ENCODE results near the gene SH2D5.

The SH2D5 gene

GRCh38 chr1:20732588-20733359 lies at the start of gene SH2D5:
Gene SH2D5 (minus strand): TSS chr1:20732703. CDS start chr1:20728044, 4,659 bp downstream.
- DNase-seq = peak; percentile 29

- DNase-seq = no peak
Observed at GRCh38 chr1:20775700-20776099, 43.2 kb upstream of the SH2D5 start.

- no peak for DNase-seq
Observed at GRCh38 chr1:20771780-20772179, 39.3 kb upstream of the SH2D5 start.

- no peak for DNase-seq
Observed at GRCh38 chr1:20770314-20771087, 38.0 kb upstream of the SH2D5 start.

GRCh38 chr1:20767271-20767670 lies 34.8 kb upstream of the SH2D5 start:
- DNase-seq = no peak

- no peak for DNase-seq
Observed at GRCh38 chr1:20763417-20763816, 30.9 kb upstream of the SH2D5 start.

GRCh38 chr1:20760322-20760721 lies 27.8 kb upstream of the SH2D5 start:
- no peak for DNase-seq

GRCh38 chr1:20753589-20753988 lies 21.1 kb upstream of the SH2D5 start:
- no peak for DNase-seq

GRCh38 chr1:20751462-20751990 lies 19.0 kb upstream of the SH2D5 start:
- no peak for DNase-seq

GRCh38 chr1:20742671-20743070 lies 10.2 kb upstream of the SH2D5 start:
- DNase-seq = no peak

GRCh38 chr1:20740781-20741180 lies 8.3 kb upstream of the SH2D5 start:
- no peak for DNase-seq

GRCh38 chr1:20739225-20739624 lies 6.7 kb upstream of the SH2D5 start:
- no peak for DNase-seq

- DNase-seq = no peak
Observed at GRCh38 chr1:20735581-20736111, 3.1 kb upstream of the SH2D5 start.

GRCh38 chr1:20733360-20733975 lies 965 bp upstream of the SH2D5 start:
- no peak for DNase-seq

GRCh38 chr1:20732071-20732587 lies 374 bp downstream of the SH2D5 start:
- DNase-seq = peak; percentile 22

GRCh38 chr1:20731057-20731991 lies 1.2 kb downstream of the SH2D5 start:
- DNase-seq = no peak

GRCh38 chr1:20730690-20731056 lies 1.8 kb downstream of the SH2D5 start:
- no peak for DNase-seq

GRCh38 chr1:20729990-20730689 lies 2.4 kb downstream of the SH2D5 start:
- DNase-seq = no peak

GRCh38 chr1:20729155-20729931 lies 3.2 kb downstream of the SH2D5 start:
- DNase-seq = no peak

- DNase-seq = no peak
Observed at GRCh38 chr1:20728371-20729154, 3.9 kb downstream of the SH2D5 start.
